OCI-LY7 (cell line): Measurements from ENCODE around the gene KLHL24.

ENCODE experiments used
- CTCF ChIP-seq: fragments of 200-600 bp; sonication (generic); conservative IDR thresholded peaks from 2 replicates; pipeline ENCODE4 v1.5.1; 2014; ENCODE audit warnings: mild to moderate bottlenecking, antibody characterized with exemption, low read length, moderate library complexity, mixed read lengths
- EZH2phosphoT487 ChIP-seq: fragments of 200-600 bp; sonication (generic); IDR thresholded peaks from 2 replicates; pipeline ENCODE4 v1.6.1; 2018; ENCODE audit warnings: low read depth, borderline replicate concordance, mild to moderate bottlenecking, mixed run types, antibody characterized with exemption, low read length, moderate library complexity, mixed read lengths

GRCh38 chr3:183725387-183725786 is 90.0 kb downstream of the KLHL24 start:
- TF ChIP-seq CTCF (no peak), EZH2phosphoT487 (no peak)
